Body of pancreas (tissue), 4 donors: ENCODE measurements around the gene PPP1R17. TPM values are rescaled to one million over a fixed set of nuclear protein-coding genes. Genes with fewer than 3 reads are reported as not detected.

Source experiments
- ATAC-seq: fragments of 150-250 bp; one replicate; pipeline ENCODE4 v1.9.1; 2016
- DNase-seq, 4 donors: peaks; one replicate each; pipeline ENCODE4 v3.0.0-alpha.2; 2019
- H3K27ac ChIP-seq, 4 donors: fragments of 200-600 bp; sonication (generic); 1 replicate in 3 of 4; 2 replicates in 1 of 4; pipeline versions ENCODE4 v1.5.1 to v1.6.1; 2016 to 2019; ENCODE audit warnings: mild to moderate bottlenecking in 1 of 4, mixed read lengths in 1 of 4, moderate library complexity in 1 of 4
- H3K27me3 ChIP-seq, 2 donors: fragments of 200-600 bp; sonication (generic); one replicate each; pipeline ENCODE4 v1.6.0; 2016; ENCODE audit warnings: mild to moderate bottlenecking in 1 of 2
- H3K36me3 ChIP-seq, 2 donors: fragments of 200-600 bp; sonication (generic); replicated peaks in 1 of 2; 2 replicates each; pipeline ENCODE4 v1.5.1; 2016; ENCODE audit warnings: low read depth in 2 of 2; ENCODE audit not compliant: insufficient read depth in 1 of 2
- H3K4me1 ChIP-seq: fragments of 200-600 bp; sonication (generic); one replicate; pipeline ENCODE4 v1.6.0; 2016
- H3K4me3 ChIP-seq, 2 donors: fragments of 200-600 bp; sonication (generic); 1 replicate in 1 of 2; 2 replicates in 1 of 2; pipeline ENCODE4 v1.5.1; 2016 to 2019
- H3K9me3 ChIP-seq, 3 donors: fragments of 200-600 bp; sonication (generic); 1 replicate in 2 of 3; 2 replicates in 1 of 3; pipeline ENCODE4 v1.5.1; 2016
- POLR2A ChIP-seq, 3 donors: fragments of 450-650 bp; IDR thresholded peaks; one replicate each; pipeline ENCODE4 v1.6.1; 2016; ENCODE audit warnings: antibody characterized with exemption in 3 of 3, mild to moderate bottlenecking in 2 of 3
- WGBS, 2 donors: methylation state at CpG; one replicate each; pipeline ENCODE4 v1.1.5; 2017; 5-methylcytosine and 5-hydroxymethylcytosine counted together
- intact Hi-C: fragments of 100-400 bp; cut with DNase I; formaldehyde crosslinking; loops from one replicate; pipeline ENCODE4 v1.15.1; 2023
- total RNA-seq, 2 donors: library from RNA; depleted of rRNA; stranded (reverse); fragments of >200 nt; gene quantifications; one replicate each; pipeline ENCODE4 v1.1.0, GENCODE V29; 2016
- TF ChIP-seq, protein P1 (sequence below), 7 experiments: fragments of 450-650 bp in 4 of 7; fragments of 200-600 bp in 3 of 7; sonication (generic) in 3 of 7; IDR thresholded peaks; one replicate each; pipeline ENCODE4 v1.5.1; 2016 to 2019; ENCODE audit warnings: antibody characterized with exemption in 7 of 7

The PPP1R17 gene
- total RNA-seq, 2 donors from 2014 or later = not detected

DNA sequence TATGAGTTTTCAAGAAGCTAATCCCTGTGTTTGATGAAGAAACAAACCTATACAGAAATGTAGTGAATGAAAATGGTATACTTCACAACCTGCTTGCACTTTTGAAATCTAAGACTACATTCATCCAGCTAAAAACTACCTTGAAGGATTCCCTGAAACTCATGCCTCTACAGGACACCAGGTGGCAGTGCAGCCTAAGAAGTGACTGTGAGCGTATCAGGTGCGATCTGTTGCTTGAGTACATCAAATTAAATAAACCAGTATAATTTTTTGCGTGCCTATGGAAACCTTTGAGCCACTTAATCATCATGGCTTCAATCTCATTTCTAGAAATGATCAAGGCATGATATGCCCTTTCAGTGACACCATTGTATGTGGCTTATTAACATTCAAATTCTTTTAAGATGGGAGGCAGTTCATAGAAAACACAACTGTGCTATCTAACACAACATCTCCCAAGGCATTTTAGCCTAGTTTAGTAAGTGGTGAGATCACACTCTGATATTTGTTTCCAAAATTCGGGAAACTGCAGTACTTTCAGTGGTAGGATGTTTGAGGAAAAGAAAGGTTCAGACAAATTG, 57.4 kb downstream of the PPP1R17 start:
- WGBS, 2 donors = 2 to 3% methylated on average over 4 of the region's 4 CpGs
- Histone ChIP-seq H3K27ac (no peak overlapping the region), H3K9me3 (no peaks in the 10 kb centered on the region), H3K27me3 (no peaks in the 10 kb centered on the region), H3K4me3 (no peak overlapping the region), H3K4me1 (no peaks in the 10 kb centered on the region), H3K36me3 (no peaks in the 10 kb centered on the region)
- ATAC-seq (peak; percentile 75), DNase-seq (peak; percentile 57 to 71 (median 68))
- intact Hi-C loops = no loop called here
- TF ChIP-seq, protein P1, sequence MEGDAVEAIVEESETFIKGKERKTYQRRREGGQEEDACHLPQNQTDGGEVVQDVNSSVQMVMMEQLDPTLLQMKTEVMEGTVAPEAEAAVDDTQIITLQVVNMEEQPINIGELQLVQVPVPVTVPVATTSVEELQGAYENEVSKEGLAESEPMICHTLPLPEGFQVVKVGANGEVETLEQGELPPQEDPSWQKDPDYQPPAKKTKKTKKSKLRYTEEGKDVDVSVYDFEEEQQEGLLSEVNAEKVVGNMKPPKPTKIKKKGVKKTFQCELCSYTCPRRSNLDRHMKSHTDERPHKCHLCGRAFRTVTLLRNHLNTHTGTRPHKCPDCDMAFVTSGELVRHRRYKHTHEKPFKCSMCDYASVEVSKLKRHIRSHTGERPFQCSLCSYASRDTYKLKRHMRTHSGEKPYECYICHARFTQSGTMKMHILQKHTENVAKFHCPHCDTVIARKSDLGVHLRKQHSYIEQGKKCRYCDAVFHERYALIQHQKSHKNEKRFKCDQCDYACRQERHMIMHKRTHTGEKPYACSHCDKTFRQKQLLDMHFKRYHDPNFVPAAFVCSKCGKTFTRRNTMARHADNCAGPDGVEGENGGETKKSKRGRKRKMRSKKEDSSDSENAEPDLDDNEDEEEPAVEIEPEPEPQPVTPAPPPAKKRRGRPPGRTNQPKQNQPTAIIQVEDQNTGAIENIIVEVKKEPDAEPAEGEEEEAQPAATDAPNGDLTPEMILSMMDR (IDR thresholded peaks at IDR 0.05) = peak; percentile 55 to 92 (median 88)
- TF ChIP-seq POLR2A (IDR thresholded peaks at IDR 0.05) = no peak

DNA sequence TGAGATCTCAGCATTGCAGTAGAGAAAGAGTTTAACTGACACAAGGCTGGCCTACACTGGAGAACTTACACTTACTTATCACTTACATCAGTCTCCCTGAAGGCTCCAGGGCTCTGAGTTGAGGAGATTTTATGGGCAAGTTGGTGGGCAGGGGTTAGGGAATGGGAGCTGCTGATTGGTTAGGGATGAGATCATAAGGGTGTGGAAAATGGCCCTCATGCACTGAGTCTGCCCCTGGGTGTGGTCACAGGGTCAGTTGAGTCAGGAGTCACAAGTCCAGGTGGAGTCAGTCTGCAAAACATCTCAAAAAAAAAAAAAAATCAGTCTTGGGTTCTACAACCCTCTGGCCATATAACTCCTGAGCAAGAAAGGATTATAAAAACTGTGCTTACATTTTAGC, 60.5 kb downstream of the PPP1R17 start:
- H3K27me3 ChIP-seq = no peaks in the 10 kb centered on the region
- H3K27ac ChIP-seq = no peak overlapping the region
- intact Hi-C loops = loop anchor here (5.0 kb wide), 1 partner anchor 455 kb away; no protein-coding TSS in a partner anchor
- DNase-seq = no peak
- no peaks in the 10 kb centered on the region for H3K9me3 ChIP-seq
- no peak overlapping the region for H3K4me3 ChIP-seq
- no peaks in the 10 kb centered on the region for H3K36me3 ChIP-seq
- no peak for ATAC-seq
- TF ChIP-seq, protein P1 (IDR thresholded peaks at IDR 0.05) = no peak
- no peak for TF ChIP-seq POLR2A (IDR thresholded peaks at IDR 0.05)
- no peaks in the 10 kb centered on the region for H3K4me1 ChIP-seq

DNA sequence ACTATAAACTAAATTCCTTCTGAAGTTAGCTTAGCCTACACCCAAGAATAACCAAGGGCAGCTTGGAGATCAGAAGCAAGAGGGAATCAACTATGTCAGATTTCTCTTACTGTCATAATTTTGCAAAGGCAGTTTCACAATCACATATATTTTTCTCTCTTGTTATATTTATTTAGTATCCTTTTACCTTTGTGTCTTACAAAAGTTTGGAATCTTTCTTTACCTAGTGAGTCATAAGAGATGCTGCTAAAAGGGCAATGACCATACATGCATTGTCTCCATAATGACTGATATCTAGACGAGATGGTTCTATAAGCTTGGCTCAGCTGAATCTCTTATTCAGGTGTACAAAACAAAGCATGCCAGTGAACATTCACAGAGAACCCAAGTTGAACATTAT, 61.1 kb downstream of the PPP1R17 start:
- intact Hi-C loops = loop anchor here (5.0 kb wide), 1 partner anchor 454 kb away; no protein-coding TSS in a partner anchor
- ATAC-seq (no peak), DNase-seq (no peak)
- Histone ChIP-seq H3K4me1 (no peaks in the 10 kb centered on the region), H3K4me3 (no peak overlapping the region), H3K27me3 (no peaks in the 10 kb centered on the region), H3K36me3 (no peaks in the 10 kb centered on the region), H3K27ac (no peak overlapping the region), H3K9me3 (no peaks in the 10 kb centered on the region)
- TF ChIP-seq POLR2A (IDR thresholded peaks at IDR 0.05) = no peak
- TF ChIP-seq, protein P1 (IDR thresholded peaks at IDR 0.05) = no peak
- WGBS, 2 donors = 82 to 94% methylated on average over 1 of the region's 1 CpG

DNA sequence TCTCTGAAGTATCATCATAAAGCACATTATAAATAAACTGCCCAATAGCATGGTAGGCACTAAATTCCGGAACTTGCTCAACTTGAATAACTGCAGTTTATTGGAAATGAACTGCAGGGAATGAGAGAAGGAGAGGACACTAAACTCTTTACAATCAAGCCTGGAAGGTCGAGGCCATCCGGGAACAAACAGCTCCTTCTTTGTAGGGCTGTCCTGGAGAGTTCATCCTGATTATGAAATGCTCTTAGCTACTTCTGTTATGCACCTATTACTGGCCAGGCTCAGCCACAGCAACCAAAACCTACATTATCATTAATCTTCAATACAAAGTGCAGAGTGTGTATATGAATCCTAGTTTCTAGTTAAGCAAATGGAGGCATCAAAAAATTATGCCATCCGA, 64.7 kb downstream of the PPP1R17 start:
- ATAC-seq = no peak
- WGBS, 2 donors = 73 to 83% methylated on average over 4 of the region's 4 CpGs
- Histone ChIP-seq H3K27me3 (no peaks in the 10 kb centered on the region), H3K27ac (no peak overlapping the region), H3K9me3 (no peaks in the 10 kb centered on the region), H3K4me1 (no peaks in the 10 kb centered on the region), H3K36me3 (no peaks in the 10 kb centered on the region), H3K4me3 (no peak overlapping the region)
- intact Hi-C loops = no loop called here
- no peak for DNase-seq
- TF ChIP-seq, protein P1 (IDR thresholded peaks at IDR 0.05) = no peak
- no peak for TF ChIP-seq POLR2A (IDR thresholded peaks at IDR 0.05)

Other genes starting within 250 kb of the PPP1R17 start
- not detected for gene ITPRID1, start 173.1 kb upstream of the PPP1R17 start, total RNA-seq